Measurements from ENCODE around the gene CD44.

The CD44 gene

DNA sequence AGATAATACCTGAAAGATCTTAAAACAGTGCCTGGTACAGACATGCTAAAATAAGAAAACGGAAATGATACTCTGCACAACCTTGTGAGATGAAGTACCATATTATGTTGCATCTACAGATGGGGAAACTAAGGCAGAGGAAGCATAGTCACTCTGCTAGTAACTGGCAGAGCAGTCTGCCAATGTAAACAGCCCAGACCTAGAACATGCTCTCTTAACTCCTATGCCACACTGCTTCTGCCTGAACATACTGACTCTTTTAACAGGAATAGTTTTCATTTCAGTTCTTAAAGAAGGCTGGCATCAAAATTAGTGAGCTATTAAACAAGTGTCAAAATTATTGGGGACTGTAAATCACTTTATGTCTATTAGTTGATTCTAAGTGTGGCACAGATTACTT lies 99.9 kb downstream of the CD44 start:
- Histone ChIP-seq H3K4me3 (ENCODE audit: low read depth, low read length) (no peak overlapping the region), H3K9me3 (no peaks in the 10 kb centered on the region), H3K36me3 (no peaks in the 10 kb centered on the region), H3K4me1 (no peaks in the 10 kb centered on the region; the same call in 1 of the 2 replicates), H3K27me3 (no peaks in the 10 kb centered on the region)
- DNase-seq: no peak
- TF ChIP-seq CTCF (IDR thresholded peaks at IDR 0.05; ENCODE audit: low read depth, low read length): no peak

DNA sequence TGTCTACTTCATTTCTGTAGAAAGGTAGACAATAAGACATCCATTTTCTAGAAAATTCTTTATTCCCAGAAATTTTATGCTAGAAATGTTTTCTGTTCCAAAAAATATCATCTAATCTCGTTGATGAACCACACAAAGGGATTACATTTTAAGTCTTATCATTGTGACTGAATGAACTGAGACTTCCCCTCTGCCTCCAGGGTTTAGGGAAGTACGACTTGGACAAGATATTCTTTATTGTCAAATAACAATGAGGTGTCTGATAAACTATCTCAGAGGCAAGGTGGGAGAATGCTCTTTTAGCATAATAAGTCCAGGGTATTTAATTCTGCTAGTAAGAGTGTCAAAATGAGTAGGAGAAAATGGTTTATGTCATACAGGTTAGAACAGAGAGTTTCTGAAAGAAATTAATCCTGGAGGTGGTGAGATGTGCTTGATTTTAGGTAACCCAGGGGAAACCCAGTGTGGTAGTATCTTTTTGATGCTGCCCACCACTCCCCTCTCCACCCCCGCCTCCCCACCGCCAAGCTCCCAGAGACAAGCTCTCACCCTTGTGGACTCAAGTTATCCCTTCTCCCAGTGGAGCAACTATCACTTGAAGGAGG lies 100.6 kb downstream of the CD44 start:
- H3K4me1 ChIP-seq: no peaks in the 10 kb centered on the region; the same call in 1 of the 2 replicates
- no peak for DNase-seq
- H3K36me3 ChIP-seq: no peaks in the 10 kb centered on the region

DNA sequence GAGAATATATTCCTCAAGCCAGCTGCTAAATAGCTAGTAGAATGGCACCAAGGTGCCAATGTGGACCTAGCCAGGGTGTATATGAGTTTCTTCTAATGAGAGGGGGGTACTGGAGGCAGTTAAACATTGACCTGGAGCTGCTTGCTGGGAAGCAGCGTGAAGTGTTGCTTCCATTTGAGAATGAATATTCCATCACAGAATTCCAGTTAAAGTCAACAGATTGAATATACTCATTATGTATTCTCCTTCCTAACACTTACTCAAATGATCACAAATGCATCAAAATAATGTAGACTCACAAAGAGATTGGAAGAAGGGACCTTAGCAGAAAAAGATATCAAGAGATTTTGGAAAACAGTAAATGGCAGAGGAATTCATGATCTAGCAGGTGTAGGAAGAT lies 102.1 kb downstream of the CD44 start:
- no peak overlapping the region for H3K4me3 ChIP-seq (ENCODE audit: low read depth, low read length)
- no peak for DNase-seq
- H3K36me3 ChIP-seq: no peaks in the 10 kb centered on the region
- H3K9me3 ChIP-seq: no peaks in the 10 kb centered on the region
- TF ChIP-seq CTCF (IDR thresholded peaks at IDR 0.05; ENCODE audit: low read depth, low read length): no peak
- H3K4me1 ChIP-seq: no peaks in the 10 kb centered on the region; the same call in 1 of the 2 replicates
- no peaks in the 10 kb centered on the region for H3K27me3 ChIP-seq

More for the DNA sequence above, 100.6 kb downstream of the CD44 start:
- H3K4me3 ChIP-seq (ENCODE audit: low read depth, low read length): no peak overlapping the region
- H3K9me3 ChIP-seq: no peaks in the 10 kb centered on the region
- TF ChIP-seq CTCF (IDR thresholded peaks at IDR 0.05; ENCODE audit: low read depth, low read length): no peak
- no peaks in the 10 kb centered on the region for H3K27me3 ChIP-seq

DNA sequence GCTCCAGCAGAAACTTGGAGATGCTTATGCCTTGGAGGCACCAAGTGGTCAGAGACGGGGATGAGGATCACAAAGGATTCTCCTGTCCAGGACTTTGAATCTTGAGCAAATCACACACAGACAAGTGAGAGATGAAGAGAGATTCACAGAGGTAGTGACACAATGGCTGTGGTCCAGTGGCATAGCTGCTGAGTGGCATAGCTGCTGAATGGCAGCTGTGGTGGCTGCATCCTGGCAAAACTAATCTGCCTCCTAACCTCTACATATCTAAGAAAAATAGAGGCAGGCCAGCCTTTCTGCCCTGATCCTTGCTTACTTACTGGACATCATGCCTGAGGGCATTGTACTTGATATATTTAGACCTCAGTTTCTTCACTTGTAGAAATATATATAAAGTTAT lies 102.6 kb downstream of the CD44 start:
- Histone ChIP-seq H3K4me1 (no peaks in the 10 kb centered on the region; the same call in 1 of the 2 replicates), H3K27me3 (no peaks in the 10 kb centered on the region), H3K4me3 (ENCODE audit: low read depth, low read length) (no peak overlapping the region), H3K36me3 (no peaks in the 10 kb centered on the region), H3K9me3 (no peaks in the 10 kb centered on the region)
- no peak for DNase-seq
- TF ChIP-seq CTCF (IDR thresholded peaks at IDR 0.05; ENCODE audit: low read depth, low read length): no peak

DNA sequence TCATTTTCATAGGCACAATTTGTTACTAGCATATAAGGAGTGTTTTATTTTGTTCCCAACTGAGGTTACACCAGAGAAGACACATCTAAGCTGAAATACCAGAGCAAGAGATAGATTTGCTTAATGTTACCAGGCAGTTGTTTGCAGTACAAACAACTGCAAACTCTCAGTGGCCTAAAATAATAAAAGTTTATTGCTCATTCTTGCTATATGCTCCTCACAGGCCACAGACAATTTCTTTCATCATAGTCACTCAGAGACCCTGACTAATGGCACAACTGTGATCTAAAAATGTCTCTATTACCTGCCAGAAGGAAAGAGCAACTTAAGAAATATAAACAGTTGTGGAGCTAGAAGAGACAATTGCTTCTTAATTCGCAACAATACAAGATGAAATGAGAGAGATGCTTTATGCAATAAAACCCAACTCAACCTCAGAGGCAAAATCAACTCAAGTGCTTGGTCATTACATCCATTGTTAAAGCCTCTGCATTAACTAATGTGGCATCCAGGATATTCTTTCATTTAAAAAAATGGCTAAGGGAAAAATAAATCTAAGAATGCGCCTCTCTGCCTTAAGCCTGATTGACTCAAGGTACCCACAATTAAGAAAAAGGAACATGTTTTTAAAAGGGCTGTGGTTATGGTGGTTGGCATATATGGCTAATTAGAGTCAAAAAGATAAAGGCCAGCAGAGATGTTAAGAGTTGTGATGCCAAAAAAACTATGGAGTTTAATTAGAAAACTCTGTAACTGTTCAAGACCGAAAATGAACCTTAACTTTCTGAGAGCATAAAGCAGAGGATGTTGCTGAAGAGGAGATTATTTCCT lies 103.7 kb downstream of the CD44 start:
- H3K4me3 ChIP-seq (ENCODE audit: low read depth, low read length): no peak overlapping the region
- TF ChIP-seq CTCF (IDR thresholded peaks at IDR 0.05; ENCODE audit: low read depth, low read length): no peak
- H3K9me3 ChIP-seq: no peaks in the 10 kb centered on the region
- no peaks in the 10 kb centered on the region for H3K36me3 ChIP-seq
- no peak for DNase-seq
- H3K27me3 ChIP-seq: no peaks in the 10 kb centered on the region
- no peaks in the 10 kb centered on the region; the same call in 1 of the 2 replicates for H3K4me1 ChIP-seq

GRCh38 chr11:35243774-35244173 lies 104.8 kb downstream of the CD44 start:
- DNase-seq: no peak
- no peaks in the 10 kb centered on the region for H3K4me1 ChIP-seq
- H3K27me3 ChIP-seq: no peaks in the 10 kb centered on the region
- H3K4me3 ChIP-seq (ENCODE audit: low read depth, low read length): no peak overlapping the region
- no peaks in the 10 kb centered on the region for H3K36me3 ChIP-seq
- no peaks in the 10 kb centered on the region for H3K9me3 ChIP-seq
- no peak for TF ChIP-seq CTCF (IDR thresholded peaks at IDR 0.05; ENCODE audit: low read depth, low read length)
